Activated CD8-positive, alpha-beta T cell treated with anti-CD3 and anti-CD28 coated beads for 36 hours (primary cell): ENCODE results near the gene HIGD2A. TPM values are rescaled to one million over a fixed set of nuclear protein-coding genes. Genes with fewer than 3 reads are reported as not detected.
A peak's percentile ranks its signal among the peaks of the same experiment; 100 is the strongest.

Experiments
- ATAC-seq: fragments of 200-7000 bp; cut with Tn5 transposase; one replicate; pipeline ENCODE4 v1.10.0; 2021; ENCODE audit warnings: mild to moderate bottlenecking, moderate library complexity
- CTCF ChIA-PET: fragments of 350-600 bp; sonication (Branson Sonifier 250); formaldehyde crosslinking; loops from one replicate; lab custom pipeline; 2021; ENCODE audit warnings: antibody characterized with exemption; lab: Charles Lee
- POLR2A ChIA-PET: fragments of 350-600 bp; sonication (Branson Sonifier 250); formaldehyde crosslinking; loops from one replicate; lab custom pipeline; 2021; ENCODE audit warnings: antibody characterized with exemption; lab: Charles Lee
- DNase-seq: peaks from one replicate; pipeline ENCODE4 v3.0.0-alpha.2; 2020
- H3K27ac Mint-ChIP-seq: one replicate; pipeline ENCODE4 v1.8.0; 2021; ENCODE audit warnings: mild to moderate bottlenecking, mixed read lengths
- H3K27me3 Mint-ChIP-seq: one replicate; pipeline ENCODE4 v1.8.0; 2021; ENCODE audit warnings: mixed read lengths
- H3K36me3 Mint-ChIP-seq: one replicate; pipeline ENCODE4 v1.8.0; 2021; ENCODE audit warnings: low read depth, mixed read lengths
- H3K4me1 Mint-ChIP-seq: one replicate; pipeline ENCODE4 v1.8.0; 2021; ENCODE audit warnings: low read depth, mixed read lengths
- H3K4me3 Mint-ChIP-seq: one replicate; pipeline ENCODE4 v1.8.0; 2021; ENCODE audit warnings: mild to moderate bottlenecking, moderate library complexity, mixed read lengths
- H3K9me3 Mint-ChIP-seq: one replicate; pipeline ENCODE4 v1.8.0; 2021; ENCODE audit warnings: mixed read lengths
- CTCF ChIP-seq: fragments of 200-600 bp; IDR thresholded peaks from one replicate; pipeline ENCODE4 v1.8.0; 2022; ENCODE audit warnings: antibody characterized with exemption, mild to moderate bottlenecking
- intact Hi-C: fragments of 100-400 bp; cut with micrococcal nuclease; formaldehyde crosslinking; loops from one replicate; pipeline ENCODE4 v1.10.0; 2022
- total RNA-seq, 2 experiments: library from RNA; stranded (reverse); gene quantifications; one replicate each; pipeline ENCODE4 v1.2.3, GENCODE V29; 2021

The HIGD2A gene
- total RNA-seq, 2 experiments from 2014 or later, result 118 to 120 TPM

- H3K36me3 Mint-ChIP-seq, result peaks cover 3% of the 10 kb centered on the region
- intact Hi-C loops, result no loop called here
- no peaks in the 10 kb centered on the region for H3K27me3 Mint-ChIP-seq
- no peak for ATAC-seq
- CTCF ChIA-PET, result interaction anchor here (1.1 to 1.2 kb wide), 2 partner anchors 76 to 128 kb away, joined by 3 to 4 read pairs; no protein-coding TSS in a partner anchor
- TF ChIP-seq CTCF, result no peak
- H3K27ac Mint-ChIP-seq, result no peak overlapping the region
- peaks cover 42% of the 10 kb centered on the region for H3K4me1 Mint-ChIP-seq
- no peak for DNase-seq
- peak overlapping the region; percentile 77 for H3K4me3 Mint-ChIP-seq
- H3K9me3 Mint-ChIP-seq, result no peaks in the 10 kb centered on the region
- POLR2A ChIA-PET, result interaction anchor here (1.2 to 1.7 kb wide), 4 partner anchors 8 to 116 kb away, joined by 3 to 6 read pairs (median 4); partner anchors contain the start of genes FAF2 and KIAA1191
These were observed 26.2 kb downstream of the HIGD2A start for GRCh38 chr5:176414704-176415103.

GRCh38 chr5:176415240-176415951 is 26.8 kb downstream of the HIGD2A start:
- Mint-ChIP-seq H3K9me3 (no peaks in the 10 kb centered on the region), H3K36me3 (no peaks in the 10 kb centered on the region), H3K27ac (peak overlapping the region; percentile 72), H3K4me1 (peaks cover 42% of the 10 kb centered on the region), H3K27me3 (no peaks in the 10 kb centered on the region), H3K4me3 (peak overlapping the region; percentile 77)
- intact Hi-C loops, result no loop called here
- ChIA-PET CTCF (interaction anchor here (0.7 to 2.2 kb wide), 7 partner anchors 32 to 243 kb away, joined by 3 to 21 read pairs (median 4); partner anchors contain the start of genes EIF4E1B, FAF2, RNF44 and SNCB), POLR2A (interaction anchor here (0.6 to 2.3 kb wide), 8 partner anchors 9 to 159 kb away, joined by 3 to 21 read pairs (median 4); partner anchors contain the start of genes FAF2 and KIAA1191)
- no peak for TF ChIP-seq CTCF
- DNase-seq, result no peak
- no peak for ATAC-seq

- H3K27ac Mint-ChIP-seq, result peak within 1 kb of the TSS; percentile 72
- peaks cover 40% of the 10 kb centered on the region for H3K4me1 Mint-ChIP-seq
- H3K36me3 Mint-ChIP-seq, result no peaks in the 10 kb centered on the region
- CTCF ChIA-PET, result interaction anchor here (0.6 to 2.4 kb wide), 25 partner anchors 9 to 686 kb away, joined by 3 to 21 read pairs (median 4); partner anchors contain the start of genes EIF4E1B, FAF2, RNF44 and SNCB
- intact Hi-C loops, result no loop called here
- H3K9me3 Mint-ChIP-seq, result no peaks in the 10 kb centered on the region
- POLR2A ChIA-PET, result interaction anchor here (0.6 to 2.3 kb wide), 12 partner anchors 10 to 896 kb away, joined by 3 to 21 read pairs (median 4); partner anchors contain the start of genes FAF2 and KIAA1191
- DNase-seq, result peak; percentile 89
- peak; percentile 71 for TF ChIP-seq CTCF
- no peaks in the 10 kb centered on the region for H3K27me3 Mint-ChIP-seq
- peak; percentile 96 for ATAC-seq
- peak within 1 kb of the TSS; percentile 77 for H3K4me3 Mint-ChIP-seq
These were observed 27.7 kb downstream of the HIGD2A start, which contains the start of gene CLTB for GRCh38 chr5:176415952-176416924. TSS of gene CLTB (minus strand) at chr5:176416539. CDS start at chr5:176416363, 176 bp downstream.

- Mint-ChIP-seq H3K36me3 (no peaks in the 10 kb centered on the region), H3K27ac (peak overlapping the region; percentile 32), H3K27me3 (no peaks in the 10 kb centered on the region), H3K9me3 (no peaks in the 10 kb centered on the region), H3K4me1 (peaks cover 35% of the 10 kb centered on the region), H3K4me3 (peak overlapping the region; percentile 61)
- ChIA-PET CTCF (interaction anchor here (0.6 to 2.4 kb wide), 22 partner anchors 10 to 687 kb away, joined by 3 to 21 read pairs (median 5); partner anchors contain the start of genes FAF2, RNF44 and TSPAN17), POLR2A (interaction anchor here (0.6 to 2.3 kb wide), 3 partner anchors 15 to 118 kb away, joined by 3 to 21 read pairs (median 4); no protein-coding TSS in a partner anchor)
- TF ChIP-seq CTCF, result no peak
- intact Hi-C loops, result no loop called here
- ATAC-seq (no peak), DNase-seq (no peak)
These were observed 28.4 kb downstream of the HIGD2A start for GRCh38 chr5:176416965-176417364.
